Adrenal gland (tissue), 12 donors: Measurements from ENCODE around the gene CD244. TPM values are rescaled to one million over a fixed set of nuclear protein-coding genes. Genes with fewer than 3 reads are reported as not detected.

ENCODE experiments used
- DNase-seq, 7 donors: peaks; one replicate each; pipeline ENCODE4 v3.0.0-alpha.2; 2019 to 2020
- H3K27ac ChIP-seq, 5 donors: fragments of 200-600 bp; sonication (generic) in 4 of 5; 1 replicate in 3 of 5; 2 replicates in 2 of 5; pipeline versions ENCODE4 v1.5.1 to v1.8.0; 2016 to 2020; ENCODE audit warnings: mild to moderate bottlenecking in 1 of 5
- H3K27me3 ChIP-seq: fragments of 200-600 bp; 2 replicates; pipeline ENCODE4 v1.8.0; 2021
- H3K36me3 ChIP-seq, 2 donors: fragments of 200-600 bp; replicated peaks in 1 of 2; 1 replicate in 1 of 2; 2 replicates in 1 of 2; pipeline versions ENCODE4 v1.5.1 to v1.8.0; 2018 to 2022
- H3K4me1 ChIP-seq, 2 donors: fragments of 200-600 bp; replicated peaks in 1 of 2; 1 replicate in 1 of 2; 2 replicates in 1 of 2; pipeline versions ENCODE4 v1.5.1 to v1.8.0; 2018 to 2021
- H3K4me3 ChIP-seq, 4 donors: fragments of 200-600 bp; sonication (generic) in 3 of 4; one replicate each; pipeline ENCODE4 v1.5.1; 2016 to 2018
- H3K9me3 ChIP-seq, 3 donors: fragments of 200-600 bp; sonication (generic) in 1 of 3; replicated peaks in 1 of 3; 1 replicate in 2 of 3; 2 replicates in 1 of 3; pipeline versions ENCODE4 v1.5.1 to v1.8.0; 2016 to 2021
- CTCF ChIP-seq, 6 experiments: fragments of 450-650 bp in 4 of 6; fragments of 200-600 bp in 2 of 6; sonication (generic) in 1 of 6; IDR thresholded peaks; 1 replicate in 5 of 6; 2 replicates in 1 of 6; pipeline versions ENCODE4 v1.5.1 to v1.8.0; 2016 to 2021; ENCODE audit warnings: antibody characterized with exemption in 6 of 6, mild to moderate bottlenecking in 2 of 6, moderate library complexity in 1 of 6
- POLR2A ChIP-seq, 2 donors: fragments of 450-650 bp; IDR thresholded peaks; one replicate each; pipeline ENCODE4 v1.6.1; 2017; ENCODE audit warnings: antibody characterized with exemption in 2 of 2, mild to moderate bottlenecking in 2 of 2, moderate library complexity in 1 of 2
- WGBS, 4 donors: extraction: QIAGEN DNeasy Blood & Tissue Kit in 2 of 4; methylation state at CpG; one replicate each; pipeline versions ENCODE4 v1.1.5 to v1.1.7; 2013 to 2017; 5-methylcytosine and 5-hydroxymethylcytosine counted together
- intact Hi-C, 2 donors: fragments of 100-400 bp; cut with DNase I; formaldehyde crosslinking; loops; one replicate each; pipeline versions ENCODE4 v1.14.1 to v1.15.0; 2022 to 2023
- polyA plus RNA-seq, 3 donors: library from polyadenylated mRNA; stranded (reverse); fragments of 200-250 nt in 2 of 3; fragments of 350-450 nt in 1 of 3; fragmentation: Illumina TruSeq in 1 of 3; extraction: RNeasy Lipid Tissue Mini Kit (QIAGEN cat#74804) in 1 of 3; gene quantifications; one replicate each; pipeline ENCODE4 v1.2.3, GENCODE V29; 2013 to 2014
- total RNA-seq, 9 donors: library from RNA; depleted of rRNA in 4 of 9; stranded (reverse); fragments of >200 nt in 4 of 9; fragments of 120-200 nt in 1 of 9; fragmentation: NEBNext Ultra II Directional in 1 of 9; extraction: Animal tissue kit (Norgen Biotek cat#: 25700) in 1 of 9; gene quantifications; one replicate each; pipeline versions ENCODE4 v1.1.0 to v1.2.4, GENCODE V29; 2013 to 2023
- donor health status: healthy with polysubstance abuse.
- donor health status: Bipolar disorder and iron deficiency.
- donor health status: DM: yes; HTN: yes; CAD: no.
- donor health status: DM: no; HTN: no; CAD: no.
- donor health status: DM: no; HTN: no; CAD: no.
- donor health status: DM: yes; HTN: yes; CAD: no.

CD244 gene
- total and polyA plus RNA-seq, 12 donors = 0.15 to 1.4 (median 0.28) TPM; not detected in 1

GRCh38 chr1:160799641-160800040 is 63.0 kb downstream of the CD244 start:
- 79 to 90% (median 85%) methylated on average over 4 to 5 of the region's 5 CpGs for WGBS, 4 donors

GRCh38 chr1:160798439-160798838 is 64.2 kb downstream of the CD244 start:
- intact Hi-C loops = no loop called here
- Histone ChIP-seq H3K36me3 (no peaks in the 10 kb centered on the region), H3K9me3 (no peaks in the 10 kb centered on the region), H3K27me3 (no peaks in the 10 kb centered on the region), H3K4me3 (no peak overlapping the region), H3K4me1 (no peaks in the 10 kb centered on the region), H3K27ac (no peak overlapping the region)
- no peak for DNase-seq
- TF ChIP-seq CTCF (IDR thresholded peaks at IDR 0.05) (no peak), POLR2A (IDR thresholded peaks at IDR 0.05) (no peak)
- WGBS, 4 donors = 74 to 86% (median 83%) methylated on average over 2 of the region's 2 CpGs

More at GRCh38 chr1:160799641-160800040, 63.0 kb downstream of the CD244 start:
- H3K27me3 ChIP-seq = no peaks in the 10 kb centered on the region
- no peaks in the 10 kb centered on the region for H3K4me1 ChIP-seq
- H3K36me3 ChIP-seq = no peaks in the 10 kb centered on the region
- H3K27ac ChIP-seq = no peak overlapping the region
- no peaks in the 10 kb centered on the region for H3K9me3 ChIP-seq
- intact Hi-C loops = no loop called here
- H3K4me3 ChIP-seq = no peak overlapping the region
- DNase-seq = no peak
- TF ChIP-seq POLR2A (IDR thresholded peaks at IDR 0.05) = no peak
- no peak for TF ChIP-seq CTCF (IDR thresholded peaks at IDR 0.05)

- intact Hi-C loops = no loop called here
- Histone ChIP-seq H3K4me3 (no peak overlapping the region), H3K27ac (no peak overlapping the region)
These were observed 64.8 kb downstream of the CD244 start for GRCh38 chr1:160797861-160798273.

GRCh38 chr1:160797271-160797709 is 65.4 kb downstream of the CD244 start:
- Histone ChIP-seq H3K4me3 (no peak overlapping the region), H3K36me3 (no peaks in the 10 kb centered on the region), H3K9me3 (no peaks in the 10 kb centered on the region), H3K27me3 (no peaks in the 10 kb centered on the region), H3K4me1 (no peaks in the 10 kb centered on the region), H3K27ac (no peak overlapping the region)
- no peak for DNase-seq
- TF ChIP-seq CTCF (IDR thresholded peaks at IDR 0.05) (no peak), POLR2A (IDR thresholded peaks at IDR 0.05) (no peak)
- WGBS, 4 donors = 70 to 78% (median 75%) methylated on average over 3 of the region's 3 CpGs
- intact Hi-C loops = no loop called here

More at GRCh38 chr1:160797861-160798273, 64.8 kb downstream of the CD244 start:
- no peaks in the 10 kb centered on the region for H3K27me3 ChIP-seq
- DNase-seq = no peak
- H3K4me1 ChIP-seq = no peaks in the 10 kb centered on the region
- H3K9me3 ChIP-seq = no peaks in the 10 kb centered on the region
- H3K36me3 ChIP-seq = no peaks in the 10 kb centered on the region
- 30 to 54% (median 42%) methylated on average over 3 to 4 of the region's 4 CpGs for WGBS, 4 donors
- TF ChIP-seq CTCF (IDR thresholded peaks at IDR 0.05) (no peak), POLR2A (IDR thresholded peaks at IDR 0.05) (no peak)
